Myocyte (in vitro differentiated cells): ENCODE data around the gene SLC10A7. TPM values are rescaled to one million over a fixed set of nuclear protein-coding genes. Genes with fewer than 3 reads are reported as not detected.

Experiments used
- DNase-seq: peaks from one replicate; pipeline ENCODE4 v3.0.0-alpha.2; 2012; ENCODE audit warnings: low read depth
- polyA plus RNA-seq: library from polyadenylated mRNA; unstranded; fragments of >200 nt; gene quantifications from one replicate; pipeline ENCODE4 v1.2.1, GENCODE V29; 2012; ENCODE audit warnings: missing spikeins
- total RNA-seq: library from RNA; depleted of rRNA; stranded (reverse); fragments of >200 nt; gene quantifications from 2 replicates; pipeline ENCODE4 v1.2.3, GENCODE V29; 2014

The SLC10A7 gene, protein sequence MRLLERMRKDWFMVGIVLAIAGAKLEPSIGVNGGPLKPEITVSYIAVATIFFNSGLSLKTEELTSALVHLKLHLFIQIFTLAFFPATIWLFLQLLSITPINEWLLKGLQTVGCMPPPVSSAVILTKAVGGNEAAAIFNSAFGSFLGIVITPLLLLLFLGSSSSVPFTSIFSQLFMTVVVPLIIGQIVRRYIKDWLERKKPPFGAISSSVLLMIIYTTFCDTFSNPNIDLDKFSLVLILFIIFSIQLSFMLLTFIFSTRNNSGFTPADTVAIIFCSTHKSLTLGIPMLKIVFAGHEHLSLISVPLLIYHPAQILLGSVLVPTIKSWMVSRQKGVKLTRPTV
- 5.6 and 7.4 TPM in 2 replicates for total RNA-seq
- polyA plus RNA-seq = 2.5 TPM

DNA sequence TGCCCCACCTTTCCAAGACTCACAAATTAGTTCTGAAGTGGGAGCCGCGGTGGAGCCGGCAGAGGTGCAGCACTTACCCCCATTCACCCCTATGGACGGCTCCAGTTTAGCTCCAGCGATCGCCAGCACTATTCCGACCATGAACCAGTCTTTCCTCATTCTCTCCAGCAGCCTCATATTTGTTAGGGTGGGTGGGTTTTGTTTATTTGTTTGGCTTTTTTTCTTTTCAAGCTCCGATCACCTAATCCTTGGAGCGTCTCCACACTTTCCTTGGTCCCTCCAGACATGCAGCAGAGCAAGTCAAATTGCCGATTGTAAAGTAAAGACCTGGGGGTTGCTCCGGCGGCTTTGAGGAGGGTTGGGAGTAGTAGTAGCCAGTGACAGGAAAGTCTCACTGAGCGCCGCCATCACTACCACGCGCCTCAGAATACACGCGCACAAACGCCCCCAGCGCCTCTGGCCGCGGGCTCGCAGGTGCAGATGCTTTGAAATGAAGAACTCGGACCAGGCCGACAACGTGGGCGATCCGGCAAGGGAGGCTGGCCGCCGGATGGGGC, at the start of gene SLC10A7:
Gene SLC10A7 (minus strand): TSS at position 400 of the 557 bp plus-strand sequence. CDS start 223 bp downstream, at position 177.
- peak; percentile 79 for DNase-seq

DNA sequence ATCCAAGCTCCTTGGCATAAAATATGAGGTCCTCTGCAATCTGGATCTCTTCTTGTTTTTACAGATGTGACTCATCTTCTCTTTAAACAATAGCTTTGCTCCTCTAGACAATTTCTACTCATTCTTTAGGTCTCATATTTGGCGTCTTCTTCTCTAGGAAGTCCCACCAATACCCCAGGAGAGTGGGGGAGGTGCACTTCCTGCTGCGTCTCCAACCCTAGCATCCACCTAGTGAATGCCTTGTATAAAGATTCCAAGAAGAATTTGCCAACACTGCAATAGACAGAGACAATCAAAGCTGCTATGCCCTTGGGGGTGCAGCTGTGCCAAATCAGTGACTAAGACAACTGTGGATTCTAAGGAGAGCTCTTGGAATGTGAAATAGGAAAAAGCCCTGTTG, 45.7 kb upstream of the SLC10A7 start:
- DNase-seq = peak; percentile 27

DNA sequence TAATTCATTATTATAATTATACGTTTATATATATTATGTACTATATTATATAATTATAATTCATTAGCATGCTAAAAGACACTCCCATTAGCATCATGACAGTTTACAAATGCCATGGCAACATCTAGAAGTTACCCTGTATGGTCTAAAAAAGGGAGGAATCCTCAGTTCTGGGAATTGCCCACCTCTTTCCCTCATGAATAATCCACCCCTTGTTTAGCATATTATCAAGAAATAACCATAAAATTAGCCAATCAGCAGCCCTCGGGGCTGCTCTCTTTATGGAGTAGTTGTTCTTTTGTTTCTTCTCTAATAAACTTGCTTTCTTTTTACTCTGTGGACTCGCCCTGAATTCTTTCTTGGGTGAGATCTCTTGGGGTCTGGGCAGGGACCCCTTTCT, 42.8 kb upstream of the SLC10A7 start:
- DNase-seq = no peak

DNA sequence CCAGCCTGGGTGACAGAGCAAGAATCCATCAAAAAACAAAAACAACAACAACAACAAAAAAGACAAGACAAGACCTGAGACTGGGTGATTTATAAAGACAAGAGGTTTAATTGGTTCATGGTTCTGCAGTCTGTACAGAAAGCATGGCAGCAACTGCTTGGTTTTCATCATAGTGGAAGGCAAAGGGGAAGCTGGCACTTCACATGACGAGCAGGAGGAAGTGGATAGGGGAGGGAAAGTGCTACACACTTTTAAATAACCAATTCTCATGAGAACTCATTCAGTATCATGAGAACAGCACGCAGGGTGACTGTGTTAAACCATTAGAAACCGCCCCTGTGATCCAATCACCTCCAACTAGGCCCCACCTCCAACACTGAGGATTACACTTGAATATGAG, 28.4 kb upstream of the SLC10A7 start:
- no peak for DNase-seq

DNA sequence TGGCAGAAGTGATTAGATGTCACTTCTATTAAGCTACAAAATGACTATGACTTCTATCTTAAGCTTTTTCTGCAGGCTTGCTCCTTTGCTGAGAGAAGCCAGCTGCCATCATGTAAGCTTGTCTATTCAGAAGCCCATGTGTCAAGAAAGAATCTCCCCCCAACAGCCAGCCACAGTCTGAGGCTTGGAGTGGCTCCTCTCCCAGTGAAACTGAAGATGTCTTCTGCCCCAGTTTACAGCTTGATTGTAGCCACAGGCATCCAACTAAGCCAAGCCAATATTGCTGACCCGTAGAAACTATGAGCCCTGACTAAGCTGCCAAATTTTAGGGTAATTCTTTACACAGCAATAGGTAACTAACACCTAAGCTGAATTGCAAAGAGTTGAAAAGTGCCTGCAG, 26.7 kb upstream of the SLC10A7 start:
- peak; percentile 75 for DNase-seq

DNA sequence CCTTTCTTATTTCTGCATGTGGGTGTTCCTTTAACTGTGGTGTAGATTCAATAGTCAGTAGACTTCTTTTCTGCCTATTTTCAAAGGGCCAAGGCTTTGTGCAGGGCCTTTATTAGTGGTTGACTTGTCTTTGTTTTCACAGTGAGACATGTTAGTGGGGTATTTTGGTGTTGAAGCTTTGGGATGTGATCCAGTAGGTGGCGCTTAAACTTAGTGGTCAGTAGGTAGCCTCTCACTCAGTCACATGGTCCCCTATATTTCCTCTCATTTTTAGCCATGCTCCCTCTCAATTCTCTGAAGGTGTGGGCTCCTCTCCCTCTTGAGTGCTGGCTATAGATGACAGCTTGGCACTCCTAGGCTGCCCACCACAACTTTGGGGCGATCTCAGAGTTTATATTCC, 23.4 kb upstream of the SLC10A7 start:
- DNase-seq = peak; percentile 43

DNA sequence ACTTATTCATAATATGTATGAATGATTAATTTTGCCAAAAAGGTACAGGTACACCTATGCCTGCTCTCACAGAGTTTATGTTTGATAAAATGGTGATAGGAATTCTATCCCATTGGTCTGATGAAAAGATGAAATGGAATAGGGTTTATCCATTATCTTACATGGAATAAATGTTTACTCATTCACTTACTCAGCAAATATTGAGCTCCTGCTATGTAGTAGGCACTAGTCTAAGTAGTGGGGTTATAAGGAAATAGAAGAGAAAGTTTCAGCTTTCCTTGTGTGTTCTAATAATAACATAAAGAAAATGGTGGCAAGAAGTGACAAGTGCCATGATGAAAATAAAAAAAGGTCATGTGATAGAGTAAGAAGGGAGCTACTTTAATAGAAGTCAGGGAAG, 12.4 kb upstream of the SLC10A7 start:
- no peak for DNase-seq

DNA sequence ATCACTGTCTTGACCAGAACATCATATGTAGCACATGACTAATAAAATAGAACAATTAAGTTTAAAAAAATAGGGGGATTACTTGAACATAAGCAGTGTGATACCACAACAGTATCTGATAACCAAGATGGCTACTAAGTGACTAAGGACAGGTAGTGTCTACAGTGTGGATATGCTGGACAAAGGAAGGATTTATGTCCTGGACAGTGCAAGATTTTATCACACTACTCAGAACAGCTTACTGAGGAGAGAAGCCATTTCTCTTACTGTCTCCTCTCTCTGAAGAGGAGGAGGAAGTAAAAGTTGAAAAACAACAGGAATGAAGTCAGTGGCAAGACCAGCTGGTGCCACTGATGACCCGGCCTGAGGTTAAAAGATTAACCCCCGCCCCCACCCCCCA, 4.0 kb upstream of the SLC10A7 start:
- DNase-seq = no peak

DNA sequence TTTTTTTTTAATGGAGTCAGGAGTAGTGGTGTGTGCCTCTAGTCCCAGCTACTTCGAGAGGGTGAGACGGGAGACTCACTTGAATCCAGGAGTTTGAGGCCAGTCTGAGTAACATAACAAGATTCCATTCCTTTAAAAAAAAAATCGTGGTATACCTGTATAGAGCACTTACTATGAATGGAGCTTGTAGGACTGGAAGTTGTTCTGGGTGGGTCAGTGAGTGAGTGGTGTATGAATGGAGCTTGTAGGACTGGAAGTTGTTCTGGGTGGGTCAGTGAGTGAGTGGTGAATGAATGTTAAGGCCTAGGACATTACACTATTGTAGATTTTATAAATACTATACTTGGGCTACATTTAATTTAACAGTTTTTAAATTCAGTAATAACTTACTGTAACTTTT, 2.9 kb upstream of the SLC10A7 start:
- no peak for DNase-seq

DNA sequence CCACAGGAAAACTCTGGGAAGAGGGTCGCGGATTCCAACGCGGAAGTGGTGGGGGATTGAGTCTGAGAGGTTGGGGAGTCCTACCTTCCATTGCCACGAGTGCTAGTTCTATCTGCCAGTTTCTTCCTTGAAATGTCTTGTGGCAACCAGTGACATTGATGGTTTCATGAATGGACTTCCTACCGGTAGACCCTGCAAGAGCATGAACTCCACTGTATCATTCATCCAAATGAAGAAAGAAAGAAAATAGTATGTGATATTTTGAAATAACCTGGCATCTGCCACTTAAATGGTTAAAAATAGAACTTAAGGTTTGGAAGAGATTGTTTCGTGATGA, 1.1 kb upstream of the SLC10A7 start:
- DNase-seq = peak; percentile 16

DNA sequence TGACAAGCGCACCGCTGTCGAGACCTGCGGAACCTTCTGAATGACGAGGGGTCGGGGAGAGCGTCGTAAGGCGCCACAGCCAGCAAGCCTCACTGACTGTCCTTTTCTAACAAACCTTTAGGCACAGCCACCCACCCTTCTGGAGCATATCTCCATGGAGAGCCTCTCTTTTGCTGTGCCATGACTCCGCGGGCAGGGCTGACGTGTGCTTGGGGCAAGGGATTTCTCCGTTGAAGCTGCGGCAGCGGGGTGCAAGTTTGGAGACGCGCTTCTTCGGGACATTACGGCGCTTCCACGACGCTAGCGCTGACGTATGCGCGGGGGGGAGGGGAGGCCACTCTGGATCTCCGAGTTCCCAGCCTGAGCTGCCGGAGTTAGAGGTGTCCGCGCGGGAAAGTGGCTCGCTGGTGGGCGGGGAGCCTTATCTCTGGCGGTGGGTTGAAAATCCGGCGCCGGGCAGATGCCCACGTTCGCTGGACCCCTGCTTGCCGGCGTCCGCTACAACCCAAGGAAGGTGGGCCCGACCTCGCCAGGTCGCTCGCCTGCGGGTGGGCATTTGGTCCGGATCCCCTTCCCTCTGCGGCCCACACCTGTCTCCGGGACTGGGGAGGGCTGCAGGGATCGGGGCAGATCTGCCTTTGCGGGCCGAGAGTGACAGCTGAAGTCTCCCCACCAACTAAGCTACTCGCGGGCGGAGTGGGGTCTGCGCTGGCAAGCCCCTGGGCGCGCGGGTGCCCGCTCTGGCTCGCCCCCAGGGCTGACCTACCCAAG, 543 bp upstream of the SLC10A7 start:
- DNase-seq = peak; percentile 88

DNA sequence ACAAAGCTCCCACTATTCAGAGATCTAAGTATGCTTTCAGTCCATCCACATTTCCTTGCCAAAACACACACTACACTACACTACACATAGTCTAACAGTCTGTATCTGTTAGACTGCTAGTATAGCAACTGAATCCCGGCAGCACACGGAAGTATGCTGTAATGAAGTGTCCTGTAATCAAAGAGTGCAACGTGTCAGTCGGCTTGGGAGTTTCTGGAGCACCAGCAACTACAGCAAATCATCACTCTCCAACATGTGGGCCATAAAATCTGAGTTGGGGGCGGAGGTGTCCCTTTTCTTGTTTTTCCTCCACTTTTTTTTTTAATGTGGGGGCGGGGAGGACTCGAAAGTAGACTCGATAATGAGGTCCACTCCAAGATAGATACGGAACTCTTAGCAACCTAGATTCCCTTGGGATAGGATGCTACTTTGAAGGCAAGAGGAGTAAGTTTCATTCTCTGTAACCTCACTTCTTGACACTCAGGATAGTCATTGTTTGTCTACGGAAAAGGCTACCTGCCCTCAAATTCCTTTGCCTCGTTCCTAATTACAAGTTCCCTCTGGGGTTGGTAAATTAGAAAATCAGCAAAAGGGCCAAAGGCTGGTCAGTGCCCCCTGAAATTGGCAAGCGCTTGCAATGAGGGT, 722 bp downstream of the SLC10A7 start:
- DNase-seq = peak; percentile 28

DNA sequence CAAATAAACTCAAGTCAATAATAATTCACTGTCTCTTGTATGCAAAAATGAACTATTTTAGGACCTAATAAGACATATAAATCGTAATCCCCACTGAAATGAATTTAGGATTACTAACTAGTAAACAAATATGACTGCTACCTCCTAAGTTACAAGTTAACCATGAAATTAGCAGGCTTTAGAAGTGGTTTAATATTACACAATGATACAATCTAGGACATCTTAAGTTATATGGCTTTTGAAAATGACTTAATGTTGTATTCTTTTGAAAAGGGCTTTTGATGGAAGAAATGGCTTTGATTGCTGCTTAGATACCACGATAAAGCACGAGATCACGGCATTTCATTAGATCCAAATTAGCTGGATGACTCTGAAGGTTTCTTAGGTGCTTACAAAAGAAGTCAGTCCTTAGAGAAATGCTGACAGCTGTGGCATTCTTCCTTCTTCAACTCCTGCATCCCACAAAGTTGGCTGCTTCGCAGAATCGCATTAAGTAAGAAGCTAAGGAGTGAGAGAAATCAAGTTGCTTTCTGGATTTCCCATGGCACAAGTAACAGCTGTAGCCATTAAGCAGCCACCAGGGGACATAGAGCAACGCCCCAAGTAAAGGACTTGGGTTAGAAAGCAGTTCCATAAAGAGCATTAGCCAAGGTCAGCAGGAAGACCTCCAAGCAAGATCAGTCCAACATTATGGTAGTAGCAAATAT, 6.9 kb downstream of the SLC10A7 start:
- DNase-seq = peak; percentile 16

DNA sequence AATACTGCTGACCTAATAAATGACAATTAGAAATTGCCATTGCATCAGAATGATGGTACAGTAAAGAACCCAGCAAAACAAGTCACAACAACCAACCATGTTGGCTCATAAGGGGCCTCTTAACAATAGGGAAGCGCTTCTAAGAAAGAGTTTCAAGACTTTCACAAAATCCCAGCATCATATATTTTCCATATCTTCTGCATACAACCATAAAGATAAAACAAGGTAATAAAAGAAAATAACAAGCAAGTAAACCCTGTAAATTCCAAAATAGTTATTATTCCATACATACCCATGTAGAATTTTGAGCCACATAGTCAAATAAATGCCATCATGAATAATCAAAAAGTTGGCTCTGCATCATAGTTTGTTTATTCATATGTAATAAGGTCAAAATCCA, 8.2 kb downstream of the SLC10A7 start:
- no peak for DNase-seq

DNA sequence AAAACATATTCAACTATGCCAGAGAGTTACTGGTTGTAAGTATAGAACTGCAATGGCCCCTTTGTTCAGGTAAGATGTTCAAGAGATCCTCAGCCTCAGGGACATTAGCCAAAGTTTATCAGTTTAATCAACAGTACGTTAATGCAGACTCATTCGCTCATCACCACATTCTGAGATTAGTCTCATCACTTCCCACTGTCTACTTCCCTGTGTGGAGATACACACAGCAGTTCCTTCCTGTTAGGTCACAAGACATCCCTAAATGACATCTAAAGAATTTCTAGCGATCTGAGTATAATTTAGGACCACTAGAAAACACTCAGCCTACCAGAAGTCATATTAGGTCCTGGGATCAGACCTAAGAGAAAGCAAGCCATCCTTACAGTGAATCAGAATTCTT, 10.4 kb downstream of the SLC10A7 start:
- DNase-seq = no peak

DNA sequence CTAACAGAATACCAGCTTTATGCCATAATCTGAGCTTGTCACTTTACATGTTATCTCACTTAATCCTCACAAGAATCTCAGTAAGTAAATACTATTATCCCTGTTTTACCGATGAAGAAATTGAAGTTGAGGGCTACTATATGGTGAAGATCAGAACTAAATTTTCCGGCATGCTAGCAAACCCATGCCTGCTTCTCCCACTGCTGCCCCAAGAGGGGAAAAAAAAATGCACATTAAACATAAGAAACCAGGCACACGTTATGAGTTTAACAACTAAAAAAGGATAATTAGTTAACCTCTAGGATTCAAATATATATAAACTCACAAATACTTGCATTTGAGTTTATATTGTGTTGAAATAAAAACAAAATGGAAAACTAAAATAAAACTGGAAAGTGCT, 10.8 kb downstream of the SLC10A7 start:
- DNase-seq = no peak

DNA sequence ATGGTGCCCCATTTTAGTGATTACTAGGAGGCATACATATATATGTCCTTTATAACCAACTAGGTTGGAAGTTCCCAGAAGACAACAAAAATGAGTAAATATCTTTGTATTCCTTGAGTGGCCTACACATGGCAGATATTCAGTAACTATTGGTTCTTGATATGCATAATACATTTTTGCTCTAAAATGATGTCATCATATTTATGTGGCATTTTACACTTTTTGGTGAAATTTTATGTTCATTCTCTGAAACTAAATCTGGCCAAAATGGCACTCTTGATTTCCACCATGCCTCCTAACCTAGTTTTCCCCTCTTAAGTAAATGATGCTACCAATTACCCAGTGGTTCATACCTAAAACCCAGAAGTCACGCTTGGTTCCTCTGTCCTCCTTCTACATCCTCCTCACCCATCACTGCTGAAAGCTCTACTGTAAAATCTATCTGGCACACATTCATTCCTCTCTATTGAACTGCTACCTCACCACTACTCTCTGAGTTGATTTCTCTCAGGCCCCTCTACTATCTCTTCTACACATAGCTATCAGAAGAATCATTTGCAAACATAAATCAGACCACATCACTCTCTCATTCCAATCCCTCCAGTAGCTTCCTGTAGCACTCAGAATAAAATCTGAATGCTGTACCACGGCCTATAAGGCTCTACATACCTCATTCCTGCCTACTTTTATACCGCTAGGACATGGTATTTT, 13.4 kb downstream of the SLC10A7 start:
- DNase-seq = no peak

DNA sequence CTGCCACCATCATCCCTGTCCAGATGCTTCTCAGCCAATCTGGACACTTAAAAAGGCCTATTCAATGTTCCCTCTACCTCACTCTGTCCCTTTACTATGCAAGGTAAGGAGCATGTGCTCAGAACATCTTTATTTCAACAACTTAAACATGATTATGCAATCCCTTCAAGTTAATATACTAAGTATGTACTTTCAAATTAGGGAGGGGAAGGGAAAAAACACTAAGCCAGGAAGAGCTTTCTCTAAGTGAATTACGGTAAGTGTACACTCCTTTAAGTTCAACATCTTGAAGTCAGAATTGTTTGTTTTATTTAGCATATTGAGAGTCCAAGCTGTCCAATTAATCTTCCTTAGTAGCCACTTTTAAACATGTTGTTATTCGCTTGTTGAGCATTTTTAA, 14.1 kb downstream of the SLC10A7 start:
- no peak for DNase-seq

DNA sequence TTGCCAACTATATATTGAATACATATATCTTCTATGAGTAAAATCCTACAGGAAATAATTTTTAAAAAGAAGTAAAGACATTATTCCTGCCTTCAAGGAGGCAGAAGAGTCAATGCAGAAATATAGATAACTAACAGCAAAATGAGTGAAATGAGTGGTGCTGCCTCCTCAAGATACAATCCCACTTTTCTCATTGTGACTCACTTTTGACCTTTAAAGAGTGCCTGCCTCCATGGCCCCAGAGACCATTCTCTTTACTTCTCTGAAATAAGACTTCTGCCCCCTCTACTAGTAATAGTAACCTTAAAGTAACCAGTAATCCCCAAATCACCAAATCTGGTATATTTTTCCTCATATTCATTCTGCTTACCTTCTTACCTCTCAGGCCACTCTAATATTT, 15.5 kb downstream of the SLC10A7 start:
- DNase-seq = no peak

DNA sequence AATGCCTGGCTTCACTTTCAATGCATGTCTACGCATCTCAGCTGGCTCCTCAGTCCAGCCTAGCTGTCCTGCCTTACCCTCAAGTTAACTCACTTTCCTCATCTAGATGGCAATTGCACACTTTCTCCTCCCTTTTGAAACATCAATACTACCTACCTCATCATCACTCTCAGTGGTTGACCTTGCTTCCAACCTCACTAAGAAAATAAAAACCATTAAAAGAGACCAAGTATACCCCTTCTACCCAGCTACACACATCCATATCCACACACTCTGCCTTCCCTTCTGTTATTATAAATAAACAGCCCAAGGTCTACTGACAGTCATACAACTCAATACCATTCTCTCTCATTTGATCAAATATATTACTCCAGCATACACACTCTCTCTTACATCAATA, 21.5 kb downstream of the SLC10A7 start:
- DNase-seq = no peak

DNA sequence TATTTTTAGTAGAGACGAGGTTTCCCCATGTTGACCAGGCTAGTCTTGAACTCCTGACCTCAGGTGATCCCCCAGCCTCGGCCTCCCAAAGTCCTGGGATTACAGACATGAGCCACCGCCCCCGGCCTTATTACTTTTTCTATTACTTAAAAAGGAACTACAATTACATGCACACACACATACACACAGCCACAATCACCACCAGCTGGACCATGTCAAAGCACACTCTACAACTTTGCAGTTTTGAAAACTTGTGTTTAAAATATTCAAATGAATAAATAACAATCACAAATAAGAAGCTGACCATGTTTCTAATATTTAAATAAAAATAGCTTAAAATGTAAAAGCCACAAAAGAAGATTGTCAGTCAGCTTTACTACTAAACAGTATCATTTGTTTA, 23.4 kb downstream of the SLC10A7 start:
- no peak for DNase-seq
